ENCODE measurements around the gene GYS2.

DNA sequence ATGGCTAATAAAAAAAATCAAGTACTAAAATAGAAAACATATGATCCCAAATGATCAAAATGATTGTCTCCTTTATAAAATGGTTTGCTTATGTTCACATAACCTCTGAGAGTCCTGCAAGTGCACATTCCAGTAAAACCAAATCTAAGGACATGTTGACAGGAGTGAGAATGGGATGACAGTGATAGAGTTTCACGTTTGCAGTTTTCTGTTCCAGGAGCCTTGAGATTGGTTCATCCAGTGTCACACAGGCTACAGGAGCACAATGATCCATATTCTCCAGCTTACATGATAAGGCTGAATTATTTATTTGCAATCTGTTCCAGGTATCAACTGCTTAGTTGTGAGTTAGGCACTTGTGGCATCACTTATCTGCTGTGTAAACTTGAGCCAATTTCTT is 1.5 kb upstream of the GYS2 start:
- TF ChIP-seq POLR2A (IDR thresholded peaks at IDR 0.05; ENCODE audit: low read depth, low read length) (no peak), POLR2AphosphoS5 (IDR thresholded peaks at IDR 0.05; ENCODE audit: low read depth, low read length) (no peak), SPI1 (IDR thresholded peaks at IDR 0.05; ENCODE audit: low read depth, low read length) (no peak), TAF1 (IDR thresholded peaks at IDR 0.05; ENCODE audit: low read depth, low read length) (no peak), PAX5 (IDR thresholded peaks at IDR 0.05; ENCODE audit: insufficient read depth, low read length, severe bottlenecking) (no peak)

Data from GM12891 (cell line).